Measurements from ENCODE around the gene ZNF24. TPM values are rescaled to one million over a fixed set of nuclear protein-coding genes. Genes with fewer than 3 reads are reported as not detected.

The ZNF24 gene
- total and polyA plus RNA-seq, 7 experiments from 2014 or later = 55.6 to 98.1 (median 80.5) TPM

DNA sequence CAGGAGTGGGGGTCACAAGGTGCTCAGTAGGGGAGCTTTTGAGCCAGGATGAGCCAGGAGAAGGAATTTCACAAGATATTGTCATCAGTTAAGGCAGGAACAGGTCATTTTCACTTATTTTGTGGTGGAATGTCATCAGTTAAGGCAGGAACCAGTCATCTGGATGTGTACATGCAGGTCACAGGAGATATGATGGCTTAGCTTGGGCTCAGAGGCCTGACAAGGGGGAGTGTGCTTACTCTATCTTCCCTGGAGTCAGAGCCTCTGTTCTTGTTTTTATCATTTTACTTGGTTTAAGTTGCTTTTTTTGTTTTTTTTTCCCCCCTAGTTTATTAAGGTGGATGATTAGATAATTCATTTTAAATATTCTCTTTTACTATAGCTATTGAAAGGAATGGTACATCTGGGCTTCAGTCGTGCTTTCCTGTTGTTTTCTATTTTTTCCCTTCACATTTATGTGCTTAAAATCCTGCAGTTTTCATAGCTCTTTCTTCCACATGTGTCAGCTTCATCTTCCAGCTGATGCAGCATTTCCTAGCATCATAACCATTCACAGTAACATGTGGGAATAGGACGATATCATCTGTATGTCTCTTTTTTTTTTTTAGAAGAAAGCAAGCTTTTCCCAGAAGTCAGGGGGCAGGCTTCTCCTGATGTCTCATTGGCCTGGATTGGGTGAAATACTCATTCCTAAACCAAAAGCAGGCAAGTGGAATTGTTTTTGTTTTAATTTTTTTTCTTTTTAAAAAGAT is 17.5 kb upstream of the ZNF24 start:
- Mint-ChIP-seq H3K4me3 (no peak overlapping the region), H3K36me3 (peaks cover 0 to 3% (median 0%) of the 10 kb centered on the region in 5 donors), H3K9me3 (peaks cover 0 to 2% (median 0%) of the 10 kb centered on the region in 11 donors), H3K27ac (no peak overlapping the region), H3K4me1 (peaks cover 0 to 4% (median 0%) of the 10 kb centered on the region in 7 donors), H3K27me3 (peaks cover 0 to 20% (median 9%) of the 10 kb centered on the region in 5 donors)
- no peaks in the 10 kb centered on the region for H3K36me3 ChIP-seq (ENCODE audit: control insufficient read depth in 2 of 3, insufficient read depth in 3 of 3, low read length in 3 of 3)
- intact Hi-C loops (cut with micrococcal nuclease) = no loop called here
- H3K4me1 ChIP-seq (ENCODE audit: control insufficient read depth in 2 of 2, insufficient read depth in 2 of 2, low read length in 2 of 2) = no peaks in the 10 kb centered on the region
- ATAC-seq (no peak), DNase-seq (no peak)
- no peaks in the 10 kb centered on the region for H3K9me3 ChIP-seq (ENCODE audit: control insufficient read depth in 2 of 3, low read length in 3 of 3)
- ChIA-PET POLR2A (no interaction called here), CTCF (interaction anchor here (0.7 to 1.1 kb wide), 2 partner anchors 19 to 25 kb away, joined by 3 read pairs; no protein-coding TSS in a partner anchor)
- H3K4me3 ChIP-seq (ENCODE audit: low read length) = no peak overlapping the region
- no peaks in the 10 kb centered on the region for H3K27me3 ChIP-seq (ENCODE audit: control insufficient read depth in 2 of 2, insufficient read depth in 2 of 2, low read length in 2 of 2)
- H3K27ac ChIP-seq (ENCODE audit: low read depth, low read length) = no peak overlapping the region

DNA sequence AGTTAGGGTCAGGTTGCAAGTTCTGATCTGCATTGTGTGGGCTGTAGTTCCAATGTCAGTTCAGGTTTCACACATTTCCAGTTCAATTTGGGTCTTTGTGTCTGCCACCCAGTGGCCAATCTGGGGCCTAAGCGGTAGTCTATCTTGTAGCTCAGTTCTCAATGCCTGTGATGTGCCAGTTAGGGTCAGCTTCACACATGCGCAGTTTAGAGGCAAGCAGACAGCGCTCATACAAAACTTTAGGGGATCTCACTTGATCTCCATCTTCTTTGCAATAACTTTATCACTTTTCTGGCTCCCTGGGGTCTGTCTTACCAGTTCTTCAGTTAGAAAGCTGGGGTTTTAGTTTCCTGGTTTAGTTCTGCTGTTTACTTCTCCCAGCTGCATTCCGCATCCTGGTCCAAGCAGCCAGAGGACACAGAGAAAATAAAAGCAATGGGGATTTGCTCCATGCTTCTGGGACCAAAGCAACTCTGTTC is 11.0 kb upstream of the ZNF24 start:
- intact Hi-C loops (cut with micrococcal nuclease) = loop anchor here (1.0 to 10.0 kb wide), 6 partner anchors 11 to 488 kb away; partner anchors contain the start of gene ZNF24 (in 1 of the 2)
- ATAC-seq (peak; percentile 98), DNase-seq (peak; percentile 16 to 67 (median 49))
- H3K4me1 ChIP-seq (ENCODE audit: control insufficient read depth in 2 of 2, insufficient read depth in 2 of 2, low read length in 2 of 2) = no peaks in the 10 kb centered on the region
- Mint-ChIP-seq H3K9me3 (peaks cover 4 to 16% (median 8%) of the 10 kb centered on the region in 11 donors), H3K36me3 (peaks cover 0 to 11% (median 7%) of the 10 kb centered on the region in 5 donors), H3K4me1 (peaks cover 0 to 7% (median 0%) of the 10 kb centered on the region in 7 donors), H3K4me3 (no peak overlapping the region), H3K27me3 (peaks cover 0 to under 1% (median 0%) of the 10 kb centered on the region in 5 donors), H3K27ac (peak overlapping the region in 1 of 9 donors; percentile 21)
- H3K27ac ChIP-seq (ENCODE audit: low read depth, low read length) = no peak overlapping the region
- H3K9me3 ChIP-seq (ENCODE audit: control insufficient read depth in 2 of 3, low read length in 3 of 3) = peaks cover 0 to 11% (median 0%) of the 10 kb centered on the region in 3 experiments
- no peaks in the 10 kb centered on the region for H3K36me3 ChIP-seq (ENCODE audit: control insufficient read depth in 2 of 3, insufficient read depth in 3 of 3, low read length in 3 of 3)
- no peaks in the 10 kb centered on the region for H3K27me3 ChIP-seq (ENCODE audit: control insufficient read depth in 2 of 2, insufficient read depth in 2 of 2, low read length in 2 of 2)
- no peak overlapping the region for H3K4me3 ChIP-seq (ENCODE audit: low read length)
- POLR2A ChIA-PET = interaction anchor here (1.1 to 1.8 kb wide), 2 partner anchors 11 to 123 kb away, joined by 3 to 9 read pairs; partner anchors contain the start of gene ZNF24
- CTCF ChIA-PET = interaction anchor here (0.5 to 1.6 kb wide), 13 partner anchors 10 to 527 kb away, joined by 3 to 11 read pairs (median 3); partner anchors contain the start of gene ZNF24

DNA sequence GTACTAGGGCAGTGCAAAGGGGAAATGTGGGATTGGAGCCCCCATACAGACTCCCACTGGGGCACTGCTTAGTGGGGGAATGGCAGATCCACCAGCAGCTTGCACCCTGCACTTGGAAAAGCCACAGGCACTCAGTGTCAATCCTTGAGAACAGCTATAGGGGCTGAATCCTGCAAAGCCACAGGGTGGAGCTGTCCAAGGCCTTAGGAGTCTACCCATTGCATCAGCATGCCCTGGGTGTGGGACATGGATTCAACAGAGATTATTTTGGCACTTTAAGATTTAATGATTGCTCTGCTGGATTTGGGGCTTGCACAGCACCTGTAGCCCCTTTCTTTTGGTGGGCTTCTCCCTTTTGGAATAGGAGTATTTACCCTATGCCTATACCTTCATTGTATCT is 8.6 kb upstream of the ZNF24 start:
- Histone ChIP-seq H3K27ac (ENCODE audit: low read depth, low read length) (no peak overlapping the region), H3K9me3 (ENCODE audit: control insufficient read depth in 2 of 3, low read length in 3 of 3) (peaks cover 0 to 11% (median 0%) of the 10 kb centered on the region in 3 experiments), H3K27me3 (ENCODE audit: control insufficient read depth in 2 of 2, insufficient read depth in 2 of 2, low read length in 2 of 2) (no peaks in the 10 kb centered on the region), H3K36me3 (ENCODE audit: control insufficient read depth in 2 of 3, insufficient read depth in 3 of 3, low read length in 3 of 3) (no peaks in the 10 kb centered on the region), H3K4me1 (ENCODE audit: control insufficient read depth in 2 of 2, insufficient read depth in 2 of 2, low read length in 2 of 2) (no peaks in the 10 kb centered on the region), H3K4me3 (ENCODE audit: low read length) (no peak overlapping the region)
- no peak overlapping the region for H3K4me3 Mint-ChIP-seq
- H3K4me1 Mint-ChIP-seq = peaks cover 0 to 7% (median 0%) of the 10 kb centered on the region in 7 donors
- intact Hi-C loops (cut with micrococcal nuclease) = loop anchor here in 1 of 2 donors (10.0 kb wide), 1 partner anchor 348 kb away; no protein-coding TSS in a partner anchor
- H3K36me3 Mint-ChIP-seq = peaks cover 0 to 11% (median 7%) of the 10 kb centered on the region in 5 donors
- DNase-seq (no peak), ATAC-seq (no peak)
- peaks cover 4 to 16% (median 8%) of the 10 kb centered on the region in 11 donors for H3K9me3 Mint-ChIP-seq
- no peak overlapping the region for H3K27ac Mint-ChIP-seq
- ChIA-PET CTCF (no interaction called here), POLR2A (interaction anchor here (1.6 kb wide), 1 partner anchor 108 kb away, joined by 3 read pairs; no protein-coding TSS in a partner anchor)
- H3K27me3 Mint-ChIP-seq = no peaks in the 10 kb centered on the region

DNA sequence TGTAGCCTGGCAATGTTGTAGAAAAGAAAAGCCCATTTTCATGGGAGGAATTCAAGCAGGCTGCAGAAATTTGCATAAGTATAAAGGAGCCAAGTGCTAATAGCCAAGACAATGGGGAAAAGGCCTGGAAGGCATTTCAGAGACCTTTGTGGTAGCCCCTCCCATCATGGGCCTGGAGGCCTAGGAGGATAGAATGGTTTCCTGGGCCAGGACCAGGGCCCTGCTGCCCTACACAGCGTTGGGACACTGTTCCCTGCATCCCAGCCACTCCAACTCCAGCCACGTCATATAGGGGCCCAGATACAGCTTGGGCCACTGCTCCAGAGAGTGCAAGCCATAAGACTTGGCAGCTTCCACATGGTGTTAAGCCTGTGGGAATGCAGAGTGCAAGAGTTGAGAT is 8.1 kb upstream of the ZNF24 start:
- peaks cover 0 to 7% (median 0%) of the 10 kb centered on the region in 7 donors for H3K4me1 Mint-ChIP-seq
- no peak for ATAC-seq
- peaks cover 4 to 16% (median 8%) of the 10 kb centered on the region in 11 donors for H3K9me3 Mint-ChIP-seq
- DNase-seq = no peak
- no peaks in the 10 kb centered on the region for H3K27me3 Mint-ChIP-seq
- Histone ChIP-seq H3K4me3 (ENCODE audit: low read length) (no peak overlapping the region), H3K36me3 (ENCODE audit: control insufficient read depth in 2 of 3, insufficient read depth in 3 of 3, low read length in 3 of 3) (no peaks in the 10 kb centered on the region), H3K9me3 (ENCODE audit: control insufficient read depth in 2 of 3, low read length in 3 of 3) (peaks cover 0 to 11% (median 0%) of the 10 kb centered on the region in 3 experiments), H3K4me1 (ENCODE audit: control insufficient read depth in 2 of 2, insufficient read depth in 2 of 2, low read length in 2 of 2) (no peaks in the 10 kb centered on the region), H3K27me3 (ENCODE audit: control insufficient read depth in 2 of 2, insufficient read depth in 2 of 2, low read length in 2 of 2) (no peaks in the 10 kb centered on the region), H3K27ac (ENCODE audit: low read depth, low read length) (no peak overlapping the region)
- H3K4me3 Mint-ChIP-seq = no peak overlapping the region
- H3K36me3 Mint-ChIP-seq = peaks cover 0 to 11% (median 7%) of the 10 kb centered on the region in 5 donors
- intact Hi-C loops (cut with micrococcal nuclease) = loop anchor here in 1 of 2 donors (10.0 kb wide), 1 partner anchor 347 kb away; no protein-coding TSS in a partner anchor
- POLR2A ChIA-PET = interaction anchor here (1.6 kb wide), 1 partner anchor 108 kb away, joined by 3 read pairs; no protein-coding TSS in a partner anchor
- CTCF ChIA-PET = no interaction called here
- H3K27ac Mint-ChIP-seq = no peak overlapping the region

DNA sequence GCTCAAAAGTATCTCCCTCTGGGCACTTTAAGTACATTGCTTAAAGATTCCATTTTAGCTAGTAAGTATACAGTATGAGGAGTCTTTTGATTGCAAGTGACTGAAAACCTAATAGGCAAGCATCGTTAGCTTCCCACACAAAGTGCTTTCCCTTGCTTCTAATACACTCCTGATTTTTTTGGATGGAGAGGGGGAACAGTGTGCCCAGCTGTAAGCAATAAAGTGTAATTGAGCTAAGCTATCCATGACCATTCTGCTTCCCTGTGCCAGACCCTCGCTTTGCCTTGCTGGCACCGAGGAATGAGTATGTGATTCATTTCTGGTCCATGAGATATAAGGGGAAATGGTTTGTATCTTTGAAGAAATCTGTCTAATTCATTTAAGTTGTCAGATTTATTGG is 3.8 kb upstream of the ZNF24 start:
- peaks cover 12 to 15% of the 10 kb centered on the region in 2 donors for H3K4me1 ChIP-seq (ENCODE audit: control insufficient read depth in 2 of 2, insufficient read depth in 2 of 2, low read length in 2 of 2)
- POLR2A ChIA-PET = no interaction called here
- Mint-ChIP-seq H3K27me3 (no peaks in the 10 kb centered on the region), H3K4me3 (no peak overlapping the region), H3K9me3 (peaks cover 4 to 14% (median 8%) of the 10 kb centered on the region in 11 donors), H3K36me3 (peaks cover 0 to 11% (median 10%) of the 10 kb centered on the region in 5 donors), H3K27ac (no peak overlapping the region), H3K4me1 (peaks cover 12 to 21% (median 16%) of the 10 kb centered on the region in 7 donors)
- H3K27ac ChIP-seq (ENCODE audit: low read depth, low read length) = no peak overlapping the region
- intact Hi-C loops (cut with micrococcal nuclease) = no loop called here
- no peaks in the 10 kb centered on the region for H3K27me3 ChIP-seq (ENCODE audit: control insufficient read depth in 2 of 2, insufficient read depth in 2 of 2, low read length in 2 of 2)
- H3K36me3 ChIP-seq (ENCODE audit: control insufficient read depth in 2 of 3, insufficient read depth in 3 of 3, low read length in 3 of 3) = peaks cover 0 to 8% (median 0%) of the 10 kb centered on the region in 3 experiments
- CTCF ChIA-PET = interaction anchor here (0.6 kb wide), 1 partner anchor 83 kb away, joined by 4 read pairs; no protein-coding TSS in a partner anchor
- H3K4me3 ChIP-seq (ENCODE audit: low read length) = no peak overlapping the region
- DNase-seq (no peak), ATAC-seq (no peak)
- peaks cover 0 to 11% (median 0%) of the 10 kb centered on the region in 3 experiments for H3K9me3 ChIP-seq (ENCODE audit: control insufficient read depth in 2 of 3, low read length in 3 of 3)

DNA sequence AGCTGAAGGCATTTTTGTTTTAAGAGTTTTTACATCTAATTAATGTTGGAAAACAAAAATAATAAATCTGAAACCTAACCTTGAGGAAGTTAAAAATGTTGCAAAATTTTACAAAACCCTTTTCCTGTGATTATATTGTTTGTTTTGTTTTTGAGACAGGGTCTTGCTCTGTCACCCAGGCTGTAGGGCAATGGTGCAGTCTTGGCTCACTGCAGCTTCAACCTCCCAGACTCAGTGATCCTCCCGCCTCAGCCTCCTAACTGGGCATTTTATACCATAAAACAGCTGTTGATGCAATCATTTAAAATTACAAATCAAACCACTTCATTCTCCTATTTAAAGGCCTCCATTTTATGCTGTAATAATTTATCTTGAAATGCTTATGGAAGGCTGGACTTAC is 1.7 kb upstream of the ZNF24 start:
- peak overlapping the region in 6 of 9 donors; percentile 60 to 98 (median 94) for H3K27ac Mint-ChIP-seq
- peak overlapping the region in 5 of 10 donors; percentile 23 to 99 (median 93) for H3K4me3 Mint-ChIP-seq
- peaks cover 21 to 23% of the 10 kb centered on the region in 2 donors for H3K4me1 ChIP-seq (ENCODE audit: control insufficient read depth in 2 of 2, insufficient read depth in 2 of 2, low read length in 2 of 2)
- peaks cover 16 to 38% (median 28%) of the 10 kb centered on the region in 7 donors for H3K4me1 Mint-ChIP-seq
- ATAC-seq (no peak), DNase-seq (no peak)
- ChIA-PET POLR2A (interaction anchor here (0.9 to 2.8 kb wide), 4 partner anchors 29 to 624 kb away, joined by 3 to 20 read pairs (median 6); partner anchors contain the start of genes ZNF397 and ZSCAN30), CTCF (interaction anchor here (2.7 kb wide), 1 partner anchor 9 kb away, joined by 7 read pairs; no protein-coding TSS in a partner anchor)
- intact Hi-C loops (cut with micrococcal nuclease) = loop anchor here (2.0 kb wide), 4 partner anchors 235 to 1483 kb away; partner anchors contain the start of genes ELP2 (in 1 of the 2), GALNT1 (in 1 of the 2), KIAA1328 (in 1 of the 2) and RMP24 (in 1 of the 2)
- peaks cover 0 to 7% (median 0%) of the 10 kb centered on the region in 5 donors for H3K36me3 Mint-ChIP-seq
- H3K9me3 Mint-ChIP-seq = peaks cover 0 to under 1% (median 0%) of the 10 kb centered on the region in 11 donors
- no peaks in the 10 kb centered on the region for H3K27me3 ChIP-seq (ENCODE audit: control insufficient read depth in 2 of 2, insufficient read depth in 2 of 2, low read length in 2 of 2)
- peaks cover 0 to 8% (median 0%) of the 10 kb centered on the region in 3 experiments for H3K36me3 ChIP-seq (ENCODE audit: control insufficient read depth in 2 of 3, insufficient read depth in 3 of 3, low read length in 3 of 3)
- H3K9me3 ChIP-seq (ENCODE audit: control insufficient read depth in 2 of 3, low read length in 3 of 3) = no peaks in the 10 kb centered on the region
- no peak overlapping the region for H3K4me3 ChIP-seq (ENCODE audit: low read length)
- H3K27me3 Mint-ChIP-seq = no peaks in the 10 kb centered on the region
- no peak overlapping the region for H3K27ac ChIP-seq (ENCODE audit: low read depth, low read length)

Measured in naive thymus-derived CD4-positive, alpha-beta T cell (primary cell).